IMR-90 (cell line): ENCODE data around the gene ZMIZ1.

Experiments used
- BHLHE40 ChIP-seq: fragments of 150-350 bp; IDR thresholded peaks from 2 replicates; pipeline ENCODE4 v1.6.1; 2016; ENCODE audit warnings: mild to moderate bottlenecking, low read depth, low read length
- CEBPB ChIP-seq: IDR thresholded peaks from 2 replicates; pipeline ENCODE4 v1.6.1; 2012; ENCODE audit warnings: low read depth, low read length, improper control_type of control experiment
- CTCF ChIP-seq: conservative IDR thresholded peaks from 2 replicates; pipeline ENCODE4 v1.5.1; 2012; ENCODE audit warnings: mild to moderate bottlenecking, low read depth, low read length, improper control_type of control experiment
- FOS ChIP-seq: fragments of 150-350 bp; IDR thresholded peaks from 2 replicates; pipeline ENCODE4 v1.6.1; 2016; ENCODE audit warnings: low read depth, low read length
- POLR2A ChIP-seq: IDR thresholded peaks from 2 replicates; pipeline ENCODE4 v1.6.1; 2012; ENCODE audit warnings: mild to moderate bottlenecking, low read depth, low read length
- RAD21 ChIP-seq: IDR thresholded peaks from 2 replicates; pipeline ENCODE4 v1.6.1; 2012; ENCODE audit warnings: low read length, improper control_type of control experiment
- RCOR1 ChIP-seq: IDR thresholded peaks from 2 replicates; pipeline ENCODE4 v1.6.1; 2012; ENCODE audit warnings: mild to moderate bottlenecking, low read length, improper control_type of control experiment; ENCODE audit not compliant: insufficient replicate concordance
- USF2 ChIP-seq: fragments of 150-350 bp; IDR thresholded peaks from 2 replicates; pipeline ENCODE4 v1.6.1; 2017; ENCODE audit warnings: mild to moderate bottlenecking, antibody characterized with exemption, low read length, low read depth

GRCh38 chr10:79328147-79328701 lies 259.5 kb downstream of the ZMIZ1 start:
- TF ChIP-seq CTCF, result no peak
- no peak for TF ChIP-seq BHLHE40
- TF ChIP-seq USF2, result no peak
- no peak for TF ChIP-seq POLR2A
- TF ChIP-seq RAD21, result no peak
- TF ChIP-seq RCOR1, result no peak
- TF ChIP-seq FOS, result no peak
- TF ChIP-seq CEBPB, result no peak
